C4-2B (cell line): ENCODE results near the gene KRTAP10-10.

Source experiments
- CTCF ChIP-seq: fragments of 450-650 bp; conservative IDR thresholded peaks from 2 replicates; pipeline ENCODE4 v1.5.1; 2017; ENCODE audit warnings: mild to moderate bottlenecking
- ZFX ChIP-seq: fragments of 450-650 bp; IDR thresholded peaks from 2 replicates; pipeline ENCODE4 v1.6.1; 2017

- TF ChIP-seq ZFX (no peak), CTCF (no peak)
Observed at GRCh38 chr21:44682580-44683151, 45.5 kb downstream of the KRTAP10-10 start.
